Measurements from ENCODE around the gene NAPSA.
"Not testable (repeated sequence)": the region's sequence is repeated elsewhere in the genome, so short reads cannot be mapped to it uniquely, and the experiment has no call there.

NAPSA gene

DNA sequence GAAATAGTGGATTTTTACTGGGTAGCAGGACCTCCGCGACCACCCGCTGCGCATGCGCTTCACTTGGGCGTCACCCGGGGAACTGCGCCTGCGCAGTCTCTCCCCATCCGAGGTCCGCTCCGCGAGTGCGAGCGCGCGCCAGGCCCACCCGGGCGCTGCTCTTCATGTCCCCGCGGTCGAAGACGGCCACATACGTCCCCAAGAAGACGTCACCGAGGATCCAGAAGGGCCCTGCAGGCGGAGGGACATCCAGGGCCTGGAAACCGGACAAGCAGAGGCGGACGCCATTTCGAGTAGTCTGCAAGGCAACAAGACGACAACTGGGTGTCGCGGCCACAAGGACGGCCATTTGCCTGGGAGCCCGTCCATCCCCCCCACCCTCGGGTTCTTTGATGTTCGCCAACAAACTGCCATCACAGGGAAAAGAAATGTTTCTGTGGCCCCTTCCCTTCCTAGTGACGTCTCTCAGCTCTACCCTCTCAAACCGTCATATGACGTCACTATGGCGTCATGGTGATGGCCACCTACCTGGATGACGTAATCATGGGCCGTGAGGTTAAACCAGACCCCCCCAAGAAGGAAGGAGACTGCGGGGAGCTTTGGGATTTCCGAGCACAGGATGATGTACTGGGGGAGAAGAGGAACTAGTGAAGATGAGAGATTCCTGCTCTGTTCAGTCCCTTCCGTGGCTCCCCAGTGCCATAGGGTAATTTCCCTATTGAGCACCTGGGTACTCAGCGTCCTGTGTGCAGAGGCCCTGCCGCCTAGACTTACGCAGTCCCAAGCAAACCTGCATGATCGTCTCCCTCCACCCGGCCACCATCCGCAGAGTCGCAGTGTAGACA lies 6.7 kb downstream of the NAPSA start:
- DNase-seq = peak; percentile 51

DNA sequence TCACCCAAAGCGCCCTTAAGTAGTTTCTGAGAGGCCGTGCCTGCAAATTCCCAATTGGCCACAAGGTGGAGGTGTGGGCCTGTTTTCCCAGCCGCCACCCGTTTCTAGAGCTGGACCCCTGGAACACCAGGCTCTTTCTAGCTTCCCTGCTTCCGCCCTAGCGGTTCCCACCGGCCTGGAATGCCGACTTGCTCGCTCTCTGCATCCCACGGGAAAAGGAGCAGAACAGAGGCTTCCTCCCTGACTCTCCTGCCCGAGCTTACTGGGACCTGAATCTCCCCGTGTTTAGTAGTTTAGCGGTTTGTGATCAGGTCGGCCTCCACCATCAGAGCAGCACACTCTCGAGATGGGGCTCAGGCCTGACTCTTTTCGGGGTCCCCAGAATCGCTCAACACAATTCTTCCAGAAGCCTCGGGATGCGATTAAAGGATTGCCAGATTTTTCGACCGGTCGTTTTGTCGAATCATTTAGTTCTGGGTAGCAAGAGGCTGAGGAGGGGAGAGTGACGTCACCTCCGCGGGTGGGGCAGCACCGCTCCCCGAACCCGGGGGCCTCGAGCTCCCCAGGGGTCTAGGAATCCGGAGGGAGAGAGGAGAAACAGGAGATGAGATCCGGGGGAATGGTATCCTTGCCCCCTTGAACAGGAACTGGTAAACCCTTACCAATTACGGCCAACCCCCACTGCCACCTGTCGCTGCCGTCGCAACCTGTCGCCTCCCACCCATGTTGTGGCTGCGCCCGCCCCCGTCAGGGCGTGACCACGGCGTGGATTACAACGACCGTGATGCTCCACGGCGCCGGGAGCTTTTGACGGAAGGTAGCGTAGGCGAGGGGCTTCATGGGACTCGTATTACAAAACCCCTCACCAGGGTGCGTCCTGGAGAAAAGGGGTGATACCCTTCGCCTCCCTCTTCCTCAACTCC lies 8.0 kb downstream of the NAPSA start:
- DNase-seq = peak; percentile 48

DNA sequence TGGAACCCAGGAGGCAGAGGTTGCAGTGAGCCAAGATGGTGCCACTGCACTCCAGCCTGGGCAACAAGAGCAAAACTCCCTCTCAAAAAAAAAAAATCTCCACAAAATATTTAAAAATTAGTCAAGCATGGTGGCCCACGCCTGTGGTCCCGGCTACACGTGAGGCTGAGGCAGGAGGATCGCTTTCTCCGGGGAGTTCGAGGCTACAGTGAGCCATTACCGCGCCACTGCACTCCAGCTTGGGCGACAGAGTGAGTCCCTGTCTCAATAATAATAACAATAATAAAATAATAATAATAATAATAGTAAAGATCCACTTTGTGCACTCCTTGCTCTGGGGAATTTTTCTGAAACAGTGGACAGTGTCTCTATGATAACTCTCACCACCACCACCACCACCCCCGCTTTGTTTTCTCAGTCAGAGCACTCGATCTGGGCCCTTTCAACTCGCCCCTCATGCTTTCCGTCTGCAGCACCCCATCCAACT lies 8.7 kb downstream of the NAPSA start:
- DNase-seq = no peak

DNA sequence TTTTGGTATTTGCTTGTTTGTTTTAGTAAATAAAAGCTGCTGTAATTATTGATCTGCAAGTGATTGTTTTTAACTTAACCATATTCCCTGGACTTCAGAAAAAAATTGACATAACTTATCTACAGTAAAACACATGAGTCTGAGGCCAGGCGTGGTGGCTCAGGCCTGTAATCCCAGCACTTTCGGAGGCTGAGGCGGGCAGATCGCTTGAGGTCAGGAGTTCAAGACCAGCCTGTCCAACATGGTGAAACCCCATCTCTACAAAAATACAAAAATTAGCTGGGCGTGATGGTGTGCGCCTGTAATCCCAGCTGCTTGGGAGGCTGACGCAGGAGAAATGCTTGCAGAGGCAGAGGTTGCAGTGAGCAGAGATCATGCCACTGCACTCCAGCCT lies 12.0 kb downstream of the NAPSA start:
- not testable (repeated sequence) for DNase-seq

DNA sequence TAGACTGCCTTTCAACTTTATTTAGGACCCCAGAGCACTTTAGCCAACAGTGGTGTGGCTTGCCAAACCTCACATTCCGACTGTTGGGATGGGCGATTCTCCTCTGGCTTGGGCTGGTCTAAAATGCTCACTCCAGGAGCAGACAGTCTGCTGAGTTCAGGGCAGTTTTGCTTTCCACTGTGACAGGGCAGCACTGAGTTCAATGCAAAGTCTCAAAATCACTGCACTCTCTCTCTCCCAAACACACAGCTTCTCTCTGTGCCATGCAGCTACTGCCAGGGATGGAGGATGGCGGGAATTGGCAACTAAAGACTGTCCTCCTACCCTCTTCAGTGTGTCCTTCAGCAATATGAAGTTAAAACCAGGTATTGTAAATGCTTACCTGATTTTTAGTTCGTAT lies 13.2 kb downstream of the NAPSA start:
- DNase-seq = no peak

DNA sequence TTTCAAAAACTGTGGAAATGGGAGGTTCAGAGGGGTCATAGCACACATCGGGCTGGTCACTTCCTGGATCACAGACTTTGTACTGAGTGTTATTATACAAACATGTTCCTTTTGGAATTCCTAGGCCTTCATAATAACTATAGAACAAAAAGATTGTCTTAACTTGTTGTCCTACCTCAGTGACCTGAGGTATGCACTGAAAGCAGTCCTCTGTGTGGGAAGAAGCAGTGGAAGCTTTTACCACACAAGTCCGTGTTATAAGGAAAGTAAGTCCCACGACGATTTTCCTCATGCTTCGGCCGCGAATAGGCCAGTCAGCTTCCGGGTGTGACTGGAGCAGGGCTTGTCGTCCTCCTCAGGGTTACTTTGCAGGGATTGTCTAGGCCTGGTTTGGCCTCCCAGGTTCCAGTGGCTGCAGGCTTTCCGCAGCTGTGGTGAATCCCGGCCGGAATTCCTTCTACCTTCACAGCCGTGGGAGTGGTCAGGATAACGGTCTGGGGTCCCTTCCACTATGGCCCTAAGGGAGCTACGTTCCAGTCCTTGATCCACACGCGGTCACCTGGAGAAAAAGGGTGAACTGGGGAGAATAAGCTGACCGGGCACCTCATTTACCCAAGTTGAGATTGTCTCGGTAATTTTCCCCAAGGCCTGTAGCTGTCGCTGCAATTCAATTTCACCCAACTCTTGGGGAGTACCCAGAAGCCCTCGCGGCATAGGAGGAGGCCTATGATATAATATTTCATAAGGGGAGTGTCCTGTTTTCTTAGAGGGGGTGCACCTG lies 16.0 kb downstream of the NAPSA start:
- no peak for DNase-seq

DNA sequence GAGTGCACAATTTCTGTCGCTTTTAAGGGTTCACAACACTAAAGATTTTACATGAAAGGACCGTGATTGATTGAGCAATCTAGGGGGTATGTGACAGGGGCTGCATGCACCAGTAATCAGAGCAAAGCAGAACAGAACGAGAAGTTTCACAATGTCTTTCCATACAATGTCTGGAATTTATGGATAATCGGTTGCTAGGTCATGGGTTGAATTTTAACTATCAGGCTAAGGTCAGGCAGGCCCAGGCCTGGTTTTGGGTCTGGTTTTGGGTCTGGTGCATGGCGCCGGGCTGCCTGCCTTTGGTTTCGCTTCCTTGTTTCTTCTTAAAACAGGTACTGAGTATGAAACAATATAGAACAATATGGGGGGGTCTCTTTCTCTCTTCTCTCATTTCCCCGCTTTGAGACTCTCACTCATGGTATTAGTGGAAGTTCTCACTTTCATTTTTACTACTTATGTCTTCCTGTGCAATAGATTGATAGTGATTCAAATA lies 18.3 kb downstream of the NAPSA start:
- not testable (repeated sequence) for DNase-seq

DNA sequence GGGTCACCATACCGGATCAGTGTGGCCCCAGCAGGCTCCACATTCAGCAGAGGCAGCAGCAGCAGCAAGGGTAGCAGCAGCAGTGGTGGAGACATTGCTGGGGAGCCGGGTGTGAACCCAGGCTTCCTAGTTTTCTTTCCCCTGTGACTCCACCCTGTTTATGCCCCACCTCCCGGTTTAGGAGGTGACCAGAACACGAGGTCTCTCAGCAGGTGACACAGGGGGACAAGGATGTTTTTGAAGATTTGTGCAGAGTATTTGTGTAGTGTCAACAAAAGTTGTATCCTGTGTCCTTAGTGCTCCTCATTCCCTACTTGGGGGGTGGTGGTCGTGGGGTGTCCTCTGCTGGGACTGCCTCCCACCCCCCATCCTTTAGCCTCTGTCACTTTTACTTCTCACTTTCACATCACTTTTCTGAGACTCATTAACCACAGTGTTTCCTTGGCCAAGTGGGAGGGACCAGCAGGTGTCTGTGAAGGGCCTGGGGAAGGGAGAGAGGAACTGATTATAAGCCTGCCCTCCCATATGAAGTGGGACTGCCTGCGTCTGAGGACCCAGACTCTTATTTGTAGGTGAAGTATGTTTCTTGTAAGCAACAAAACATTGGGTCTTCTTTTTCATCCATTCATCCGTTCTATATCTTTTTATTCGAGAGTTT lies 20.6 kb downstream of the NAPSA start:
- DNase-seq = no peak

DNA sequence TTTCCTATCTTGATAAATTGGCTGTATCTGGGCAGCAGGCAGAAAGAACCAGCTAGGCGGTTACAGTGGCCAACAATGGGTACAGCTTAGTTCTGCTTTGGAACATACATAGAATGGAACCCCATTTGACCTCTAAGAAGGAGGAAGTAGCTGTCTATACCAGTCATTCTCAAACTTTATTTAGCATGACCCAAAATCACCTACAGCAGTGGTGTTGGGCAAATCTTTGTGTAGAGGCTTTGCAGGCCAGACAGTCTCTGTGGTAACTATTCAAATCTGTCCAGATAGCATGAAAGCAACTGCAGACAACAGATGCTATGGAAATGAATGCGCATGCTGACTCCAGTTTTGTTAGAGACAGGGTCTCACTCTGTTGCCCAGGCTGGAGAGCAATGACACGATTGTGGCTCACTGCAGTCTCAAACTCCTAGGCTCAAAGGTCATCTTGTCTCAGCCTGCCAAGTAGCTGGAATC lies 24.3 kb downstream of the NAPSA start:
- no peak for DNase-seq

DNA sequence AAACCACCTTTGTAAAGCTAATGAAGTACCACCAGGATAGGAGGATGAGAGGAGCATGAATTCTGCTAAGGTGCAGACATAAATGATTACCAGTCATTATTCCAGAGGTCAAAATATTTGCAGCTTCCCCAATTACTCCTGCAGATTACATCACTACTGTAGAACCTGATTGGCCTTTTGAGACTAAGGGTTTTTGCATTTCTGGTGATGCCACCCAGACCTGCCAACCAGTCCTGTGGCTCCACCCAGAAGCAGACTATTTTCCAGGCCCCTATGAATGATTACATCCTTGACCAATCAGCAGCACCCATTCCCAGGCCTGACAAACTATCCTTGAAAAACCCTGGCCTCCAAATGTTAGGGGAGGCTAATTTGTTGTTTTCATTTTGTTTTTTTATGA lies 25.1 kb downstream of the NAPSA start:
- no peak for DNase-seq

DNA sequence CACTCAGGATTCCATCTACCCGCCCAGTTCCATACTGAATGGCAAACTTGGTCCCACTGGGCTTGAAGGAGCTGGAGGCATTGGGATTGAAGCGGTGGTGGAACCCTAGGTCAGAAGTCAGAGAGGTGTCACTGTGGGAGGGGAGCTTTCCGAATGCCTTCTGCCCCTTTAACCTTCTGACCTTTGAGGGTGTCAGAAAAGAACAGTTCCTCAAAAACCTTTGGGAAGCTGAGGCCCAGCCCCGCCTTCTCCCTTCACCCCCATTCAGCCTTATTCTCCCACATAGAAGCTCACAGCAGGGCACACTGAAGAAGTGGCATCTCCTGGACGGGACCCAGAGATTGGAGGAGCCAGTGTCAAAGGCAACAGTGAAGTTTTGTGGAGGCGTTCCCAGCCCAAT lies 28.4 kb downstream of the NAPSA start:
- not testable (repeated sequence) for DNase-seq

DNA sequence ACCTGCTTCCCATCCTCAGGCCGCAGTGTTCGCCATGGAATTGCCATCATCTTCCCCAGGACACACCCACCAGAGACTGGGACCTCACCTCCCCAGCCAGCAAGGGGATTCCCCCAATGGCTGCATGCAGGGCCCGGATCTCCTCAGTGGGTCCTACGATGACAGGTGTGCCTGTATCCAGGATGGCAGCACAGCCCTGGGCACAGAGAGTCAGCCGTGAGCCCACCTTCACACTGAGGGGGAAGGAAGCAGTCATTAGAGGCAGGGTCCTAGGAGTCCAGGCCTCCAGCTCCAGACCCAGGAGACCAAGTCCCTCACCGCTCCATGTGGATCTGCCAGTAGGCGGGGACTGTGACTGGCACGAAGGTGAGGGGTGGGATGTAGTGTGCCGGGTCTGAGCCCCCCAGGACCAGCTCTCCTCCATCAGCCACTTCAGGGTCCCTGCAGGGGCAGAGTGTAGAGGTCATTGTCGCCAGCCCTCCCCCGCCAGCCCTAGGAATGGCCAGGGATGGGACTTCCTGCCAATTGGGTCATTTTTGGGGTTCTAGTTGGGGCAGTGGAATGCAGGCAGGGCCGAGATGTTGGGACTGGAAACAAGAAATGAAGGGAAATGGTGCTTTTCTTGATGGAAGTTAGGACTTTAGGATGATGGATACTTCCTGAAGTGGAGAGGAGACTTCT lies 30.6 kb downstream of the NAPSA start:
- DNase-seq = no peak

DNA sequence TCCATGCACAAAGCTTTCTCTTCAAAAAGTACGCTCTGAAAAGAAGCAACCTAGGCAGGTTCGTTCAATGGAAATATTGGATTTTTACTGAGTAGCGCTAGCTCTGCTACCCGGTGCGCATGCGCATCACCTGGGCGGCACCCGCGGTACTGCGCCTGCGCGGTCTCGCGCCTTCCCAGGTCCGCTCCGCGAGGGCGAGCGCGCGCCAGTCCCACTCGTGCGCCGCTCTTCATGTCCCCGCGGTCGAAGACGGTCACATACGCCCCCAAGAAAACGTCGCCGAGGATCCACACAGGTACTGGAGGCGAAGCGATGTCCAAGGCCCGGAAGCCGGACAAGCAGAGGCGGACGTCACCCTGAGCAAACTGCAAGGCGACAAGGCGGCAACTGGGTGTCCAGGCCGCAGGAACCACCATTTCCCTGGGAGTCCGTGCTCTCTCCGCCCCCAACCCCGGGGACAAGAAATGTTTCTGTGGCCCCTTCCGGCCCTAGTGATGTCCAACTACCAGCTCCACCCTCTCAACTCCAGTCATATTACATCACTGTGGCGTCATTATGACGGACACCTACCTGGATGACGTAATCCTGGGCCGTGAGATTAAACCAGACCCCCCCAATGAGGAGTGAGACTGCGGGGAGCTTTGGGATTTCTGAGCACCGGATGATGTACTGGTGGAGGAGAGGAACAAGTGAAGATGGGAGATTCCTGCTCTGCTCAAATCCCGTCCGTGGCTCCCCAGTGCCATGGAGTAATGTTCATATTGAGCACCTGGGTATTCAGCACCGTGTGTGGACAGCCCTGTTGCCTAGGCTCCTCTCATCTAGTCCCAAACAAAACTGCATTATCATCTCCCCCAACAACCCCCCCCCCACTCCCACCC lies 31.5 kb downstream of the NAPSA start:
- peak; percentile 61 for DNase-seq

DNA sequence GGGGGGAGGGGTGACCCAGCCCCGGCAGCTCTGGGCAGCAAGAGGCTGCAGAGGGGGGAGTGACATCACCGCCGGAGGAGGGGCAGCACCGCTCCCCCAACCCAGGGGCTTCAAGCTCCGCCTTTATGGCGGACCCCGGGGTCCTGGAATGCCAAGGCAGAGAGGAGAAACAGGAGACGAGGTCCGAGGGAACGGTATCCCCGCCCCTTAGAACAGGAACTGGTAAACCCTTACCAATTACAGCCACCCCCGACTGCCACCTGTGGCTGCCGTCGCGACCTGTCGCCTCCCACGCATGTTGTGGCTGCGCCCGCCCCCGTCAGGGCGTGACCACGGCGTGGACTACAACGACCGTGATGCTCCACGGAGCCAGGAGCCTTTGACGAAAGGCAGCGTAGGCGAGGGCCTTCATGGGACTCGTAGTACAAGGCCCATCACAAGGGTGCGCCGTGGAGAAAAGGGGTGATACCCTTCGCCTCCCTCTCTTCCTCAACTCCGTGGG lies 32.2 kb downstream of the NAPSA start:
- peak; percentile 75 for DNase-seq

DNA sequence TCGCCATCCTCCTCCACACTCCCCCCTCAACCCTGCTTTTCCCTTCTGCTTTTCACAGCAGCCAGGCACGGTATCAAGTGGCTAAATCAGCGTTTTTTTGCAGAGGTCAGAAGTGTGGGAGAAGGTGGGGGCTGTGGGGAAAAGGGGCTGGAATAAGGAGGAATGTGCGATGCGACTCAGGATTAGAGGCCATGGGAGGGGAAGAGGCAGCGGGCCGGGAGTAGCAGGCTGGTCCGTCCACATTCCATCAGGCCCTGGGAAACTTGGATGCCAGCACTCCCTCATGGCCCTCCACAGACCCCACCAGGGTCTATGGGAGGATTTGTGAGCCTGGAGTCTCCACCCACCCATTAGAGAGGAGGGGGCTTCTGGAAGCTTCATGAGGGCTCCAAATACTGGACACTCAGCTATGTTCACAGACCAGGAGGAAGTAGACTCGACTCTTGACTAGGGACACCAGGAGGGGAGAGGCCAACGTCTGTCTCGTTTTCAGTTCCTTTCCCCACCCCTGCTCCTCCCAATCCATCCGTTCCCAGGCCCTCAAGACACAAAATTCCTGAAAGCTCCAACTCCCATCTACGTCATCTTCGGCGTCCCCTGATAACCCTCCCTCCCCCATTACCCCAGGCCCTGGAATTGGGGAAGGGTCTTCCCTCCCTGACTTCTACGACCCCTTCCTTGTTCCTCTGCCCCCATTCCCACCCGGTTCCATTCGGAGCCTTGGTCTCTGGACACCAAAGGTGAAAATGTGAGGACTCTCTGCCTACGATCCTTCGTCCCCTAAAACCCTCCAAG lies 33.0 kb downstream of the NAPSA start:
- DNase-seq = no peak

DNA sequence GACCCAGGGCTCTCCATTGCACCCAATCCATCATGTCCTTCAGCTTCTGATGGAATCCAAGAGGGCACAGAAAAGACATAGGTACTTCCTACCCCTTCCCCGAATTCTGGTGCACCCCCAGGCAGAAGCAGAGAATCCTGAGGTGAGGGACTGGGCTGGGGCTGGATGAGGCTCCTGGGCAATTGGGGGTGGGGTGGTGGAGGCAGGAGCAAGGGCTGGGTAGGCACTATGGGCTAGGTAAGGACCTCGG lies 33.5 kb downstream of the NAPSA start:
- DNase-seq = no peak

DNA sequence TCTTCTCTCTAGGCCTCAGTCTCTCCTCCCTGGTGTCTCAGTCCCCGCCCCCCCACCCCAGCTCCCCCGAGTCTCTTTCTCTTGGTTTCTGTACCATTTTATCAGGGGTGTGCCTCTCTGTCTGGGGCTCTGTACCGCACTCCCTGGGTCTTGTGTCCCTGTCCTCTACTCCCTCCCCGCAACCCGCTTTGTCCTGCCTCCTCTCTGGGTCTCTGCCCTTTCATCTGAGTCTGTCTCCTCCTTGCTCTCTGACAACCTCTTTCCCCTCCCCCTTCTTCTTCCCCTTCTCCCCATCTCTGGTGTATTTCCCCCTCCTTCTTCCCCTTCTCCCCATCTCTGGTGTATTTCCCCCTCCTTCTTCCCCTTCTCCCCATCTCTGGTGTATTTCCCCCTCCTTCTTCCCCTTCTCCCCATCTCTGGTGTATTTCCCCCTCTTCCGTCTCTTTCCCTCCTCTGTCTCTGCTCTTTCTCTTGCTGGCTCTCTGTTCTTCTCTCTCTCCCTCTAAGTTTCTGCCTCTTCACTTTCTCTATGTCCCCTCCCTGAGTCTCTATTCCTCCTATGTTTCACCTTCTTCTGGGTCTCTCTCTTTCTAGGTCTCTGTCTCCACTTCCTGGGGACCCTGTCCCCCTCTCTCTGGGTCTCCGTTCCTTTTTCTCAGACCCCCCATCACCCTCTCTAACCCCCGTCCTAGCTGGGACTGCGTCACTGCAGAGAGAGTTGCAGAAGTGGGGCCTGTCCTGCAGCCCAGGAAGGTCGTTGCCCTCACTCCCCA lies 34.0 kb downstream of the NAPSA start:
- DNase-seq = no peak

DNA sequence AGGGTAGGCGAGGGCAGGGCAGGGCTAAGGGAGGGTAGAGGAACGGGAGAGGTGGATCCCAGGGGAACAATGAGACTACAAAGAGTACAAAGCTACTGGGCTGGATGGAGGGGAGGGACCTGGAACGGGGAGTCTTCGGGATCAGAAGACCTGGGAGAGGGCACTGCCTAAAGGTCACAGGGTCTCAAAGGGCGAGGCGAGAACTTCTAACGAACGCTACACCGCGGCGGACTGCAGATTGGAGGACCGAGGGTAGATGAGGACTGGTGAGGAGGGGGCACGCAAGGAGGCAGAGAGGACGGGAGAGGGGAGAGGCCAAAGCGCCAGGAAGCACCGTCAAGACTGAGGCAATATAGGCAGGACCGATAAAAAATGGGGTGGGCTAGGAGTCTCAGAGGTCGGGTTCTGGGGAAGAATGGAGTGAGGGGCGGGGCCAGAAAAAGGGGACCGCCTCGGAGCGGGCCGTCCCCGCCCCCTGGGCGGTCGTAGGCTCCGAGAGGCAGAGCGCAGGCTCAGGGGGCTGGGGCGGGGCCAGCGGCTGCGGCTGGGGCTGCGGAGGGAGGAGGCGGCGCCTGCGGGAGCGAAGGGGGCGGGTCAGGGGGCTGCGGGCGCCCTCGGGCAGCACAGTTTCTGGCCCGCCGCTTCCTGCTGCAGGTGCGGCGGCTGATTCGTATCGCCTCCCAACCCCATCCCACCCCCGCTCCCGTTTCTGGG lies 34.9 kb downstream of the NAPSA start:
- peak; percentile 15 for DNase-seq
